SU-DHL-6 (cell line): Measurements from ENCODE around the gene DDIAS.
"Not testable (repeated sequence)": the region's sequence is repeated elsewhere in the genome, so short reads cannot be mapped to it uniquely, and the experiment has no call there.

Experiments used
- EZH2phosphoT487 ChIP-seq: fragments of 200-600 bp; sonication (generic), shearing (Covaris generic); conservative IDR thresholded peaks from 2 replicates; pipeline ENCODE4 v1.6.1; 2018; ENCODE audit warnings: mild to moderate bottlenecking, antibody characterized with exemption, low read length, moderate library complexity, mixed read lengths
- TF ChIP-seq, protein P1 (sequence below): fragments of 200-600 bp; sonication (generic); IDR thresholded peaks from one replicate; pipeline ENCODE4 v1.5.1; 2017; ENCODE audit warnings: antibody characterized with exemption, mild to moderate bottlenecking, low read length, moderate library complexity; ENCODE audit not compliant: insufficient read depth, poor library complexity, severe bottlenecking

DNA sequence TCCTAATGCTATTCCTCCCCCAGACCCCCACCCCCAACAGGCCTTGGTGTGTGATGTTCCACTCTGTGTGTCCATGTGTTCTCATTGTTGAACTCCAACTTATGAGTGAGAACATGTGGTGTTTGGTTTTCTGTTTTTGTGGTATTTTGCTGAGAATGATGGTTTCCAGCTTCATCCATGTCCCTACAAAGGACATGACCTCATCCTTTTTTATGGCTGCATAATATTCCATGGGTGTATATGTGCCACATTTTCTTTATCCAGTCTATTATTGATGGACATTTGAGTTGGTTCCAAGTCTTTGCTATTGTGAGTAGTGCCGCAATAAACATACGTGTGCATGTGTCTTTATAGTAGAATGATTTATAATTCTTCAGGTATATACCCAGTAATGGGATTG, 49.0 kb downstream of the DDIAS start:
- TF ChIP-seq, protein P1, sequence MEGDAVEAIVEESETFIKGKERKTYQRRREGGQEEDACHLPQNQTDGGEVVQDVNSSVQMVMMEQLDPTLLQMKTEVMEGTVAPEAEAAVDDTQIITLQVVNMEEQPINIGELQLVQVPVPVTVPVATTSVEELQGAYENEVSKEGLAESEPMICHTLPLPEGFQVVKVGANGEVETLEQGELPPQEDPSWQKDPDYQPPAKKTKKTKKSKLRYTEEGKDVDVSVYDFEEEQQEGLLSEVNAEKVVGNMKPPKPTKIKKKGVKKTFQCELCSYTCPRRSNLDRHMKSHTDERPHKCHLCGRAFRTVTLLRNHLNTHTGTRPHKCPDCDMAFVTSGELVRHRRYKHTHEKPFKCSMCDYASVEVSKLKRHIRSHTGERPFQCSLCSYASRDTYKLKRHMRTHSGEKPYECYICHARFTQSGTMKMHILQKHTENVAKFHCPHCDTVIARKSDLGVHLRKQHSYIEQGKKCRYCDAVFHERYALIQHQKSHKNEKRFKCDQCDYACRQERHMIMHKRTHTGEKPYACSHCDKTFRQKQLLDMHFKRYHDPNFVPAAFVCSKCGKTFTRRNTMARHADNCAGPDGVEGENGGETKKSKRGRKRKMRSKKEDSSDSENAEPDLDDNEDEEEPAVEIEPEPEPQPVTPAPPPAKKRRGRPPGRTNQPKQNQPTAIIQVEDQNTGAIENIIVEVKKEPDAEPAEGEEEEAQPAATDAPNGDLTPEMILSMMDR: not testable (repeated sequence)
- not testable (repeated sequence) for TF ChIP-seq EZH2phosphoT487
